ENCODE measurements around the gene CDH13. TPM values are rescaled to one million over a fixed set of nuclear protein-coding genes. Genes with fewer than 3 reads are reported as not detected.

CDH13 gene
- total RNA-seq, 1 donor from 2014 or later: 2.3 TPM

- DNase-seq (ENCODE audit: low spot score): no peak
- Mint-ChIP-seq H3K9me3 (ENCODE audit: unreplicated experiment) (no peaks in the 10 kb centered on the region), H3K27ac (ENCODE audit: unreplicated experiment) (no peak overlapping the region), H3K36me3 (ENCODE audit: low read depth, unreplicated experiment) (no peaks in the 10 kb centered on the region), H3K4me3 (ENCODE audit: unreplicated experiment) (no peak overlapping the region), H3K27me3 (ENCODE audit: unreplicated experiment) (no peaks in the 10 kb centered on the region), H3K4me1 (ENCODE audit: unreplicated experiment) (peaks cover 5% of the 10 kb centered on the region)
- no peak for TF ChIP-seq CTCF (IDR thresholded peaks at IDR 0.05; ENCODE audit: unreplicated experiment)
These were observed 17.6 kb upstream of the CDH13 start for GRCh38 chr16:82609140-82609539.

DNA sequence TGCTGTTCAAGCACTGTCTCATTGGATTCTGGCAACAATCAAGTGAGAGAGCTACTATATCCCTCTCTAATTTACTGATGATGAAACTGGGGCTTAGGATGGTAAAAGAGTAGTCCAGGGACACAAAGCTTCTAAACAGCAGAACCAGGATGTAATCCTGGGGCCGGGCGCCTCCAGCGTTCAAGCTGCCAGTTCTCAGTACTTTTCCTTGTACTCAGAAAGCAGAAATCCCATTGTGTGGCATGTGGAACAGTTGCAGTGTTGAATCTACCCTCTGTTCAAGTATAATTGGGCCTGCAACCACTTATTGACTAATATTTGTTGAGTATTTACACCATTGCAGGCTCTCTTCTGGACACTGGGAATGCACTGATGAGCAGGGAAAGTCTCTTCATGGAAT, 14.5 kb upstream of the CDH13 start:
- Mint-ChIP-seq H3K27ac (ENCODE audit: unreplicated experiment) (no peak overlapping the region), H3K36me3 (ENCODE audit: low read depth, unreplicated experiment) (no peaks in the 10 kb centered on the region), H3K4me1 (ENCODE audit: unreplicated experiment) (peaks cover 9% of the 10 kb centered on the region), H3K27me3 (ENCODE audit: unreplicated experiment) (no peaks in the 10 kb centered on the region), H3K9me3 (ENCODE audit: unreplicated experiment) (no peaks in the 10 kb centered on the region), H3K4me3 (ENCODE audit: unreplicated experiment) (no peak overlapping the region)
- no peak for DNase-seq (ENCODE audit: low spot score)
- no peak for TF ChIP-seq CTCF (IDR thresholded peaks at IDR 0.05; ENCODE audit: unreplicated experiment)

DNA sequence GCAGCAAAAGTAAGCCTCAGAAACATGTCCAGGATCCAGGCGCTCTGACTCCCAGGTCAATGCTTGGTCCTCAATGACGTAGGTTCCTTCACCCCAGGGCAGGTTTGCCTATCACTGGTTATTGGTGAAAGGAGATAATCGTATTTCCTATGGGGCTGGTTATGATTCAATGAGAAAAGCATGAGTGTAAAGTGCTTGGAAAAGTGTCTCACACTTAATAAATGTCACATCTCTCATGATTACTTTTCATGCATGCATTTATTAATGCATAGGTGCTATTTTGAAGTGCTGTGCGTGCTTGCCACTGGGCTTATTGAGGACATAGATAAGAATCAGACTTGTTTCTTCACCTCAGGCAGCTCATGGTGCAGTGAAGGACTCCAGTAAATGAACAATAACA, 10.4 kb upstream of the CDH13 start:
- DNase-seq (ENCODE audit: low spot score): no peak
- H3K9me3 Mint-ChIP-seq (ENCODE audit: unreplicated experiment): no peaks in the 10 kb centered on the region
- H3K27ac Mint-ChIP-seq (ENCODE audit: unreplicated experiment): no peak overlapping the region
- no peaks in the 10 kb centered on the region for H3K36me3 Mint-ChIP-seq (ENCODE audit: low read depth, unreplicated experiment)
- no peak for TF ChIP-seq CTCF (IDR thresholded peaks at IDR 0.05; ENCODE audit: unreplicated experiment)
- H3K4me3 Mint-ChIP-seq (ENCODE audit: unreplicated experiment): no peak overlapping the region
- peaks cover 9% of the 10 kb centered on the region for H3K4me1 Mint-ChIP-seq (ENCODE audit: unreplicated experiment)
- H3K27me3 Mint-ChIP-seq (ENCODE audit: unreplicated experiment): no peaks in the 10 kb centered on the region

GRCh38 chr16:82621781-82622180, 5.0 kb upstream of the CDH13 start:
- Mint-ChIP-seq H3K9me3 (ENCODE audit: unreplicated experiment) (no peaks in the 10 kb centered on the region), H3K4me1 (ENCODE audit: unreplicated experiment) (no peaks in the 10 kb centered on the region), H3K27ac (ENCODE audit: unreplicated experiment) (no peak overlapping the region), H3K36me3 (ENCODE audit: low read depth, unreplicated experiment) (peaks cover 3% of the 10 kb centered on the region), H3K4me3 (ENCODE audit: unreplicated experiment) (no peak overlapping the region), H3K27me3 (ENCODE audit: unreplicated experiment) (peaks cover 2% of the 10 kb centered on the region)
- no peak for DNase-seq (ENCODE audit: low spot score)
- no peak for TF ChIP-seq CTCF (IDR thresholded peaks at IDR 0.05; ENCODE audit: unreplicated experiment)

DNA sequence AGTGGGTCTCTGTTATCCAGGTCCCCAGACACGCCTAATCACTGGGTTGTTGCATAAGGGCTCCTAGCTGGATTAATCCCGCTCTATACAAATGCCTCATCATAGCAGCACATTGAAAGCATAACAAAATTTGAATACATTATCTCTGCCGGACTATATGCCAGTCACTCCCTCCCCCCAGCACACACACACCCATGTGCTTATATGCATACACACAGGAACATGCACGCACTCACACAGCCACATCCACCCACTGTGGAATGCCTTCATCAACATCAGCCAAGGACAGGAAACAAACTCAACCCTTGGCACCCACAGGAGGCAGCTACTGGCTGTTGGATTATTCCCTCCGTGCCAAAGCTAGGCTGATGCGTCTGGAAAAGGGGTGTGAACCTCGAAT, 3.5 kb upstream of the CDH13 start:
- no peak for DNase-seq (ENCODE audit: low spot score)
- H3K27me3 Mint-ChIP-seq (ENCODE audit: unreplicated experiment): peaks cover 3% of the 10 kb centered on the region
- no peak for TF ChIP-seq CTCF (IDR thresholded peaks at IDR 0.05; ENCODE audit: unreplicated experiment)
- H3K4me3 Mint-ChIP-seq (ENCODE audit: unreplicated experiment): no peak overlapping the region
- no peak overlapping the region for H3K27ac Mint-ChIP-seq (ENCODE audit: unreplicated experiment)
- H3K36me3 Mint-ChIP-seq (ENCODE audit: low read depth, unreplicated experiment): peaks cover 3% of the 10 kb centered on the region
- no peaks in the 10 kb centered on the region for H3K9me3 Mint-ChIP-seq (ENCODE audit: unreplicated experiment)
- peaks cover 2% of the 10 kb centered on the region for H3K4me1 Mint-ChIP-seq (ENCODE audit: unreplicated experiment)

All from endothelial cell (in vitro differentiated cells).